HepG2 (cell line): Measurements from ENCODE around the gene NPAS2. TPM values are rescaled to one million over a fixed set of nuclear protein-coding genes. Genes with fewer than 3 reads are reported as not detected.

Source experiments
- ATAD3A ChIP-seq: sonication (generic); formaldehyde crosslinking; IDR thresholded peaks from 2 replicates; pipeline ENCODE4 v1.4.0; 2020; ENCODE audit warnings: missing genetic modification reagents
- ATF1 ChIP-seq: IDR thresholded peaks from 2 replicates; pipeline ENCODE4 v1.6.1; 2016; ENCODE audit warnings: mild to moderate bottlenecking, control low read depth
- BCL6 ChIP-seq: IDR thresholded peaks from 2 replicates; pipeline ENCODE4 v1.6.1; 2016; ENCODE audit warnings: missing genetic modification reagents, missing compliant biosample characterization
- HNRNPK ChIP-seq: fragments of 200-400 bp; formaldehyde crosslinking; IDR thresholded peaks from 2 replicates; pipeline ENCODE4 v1.6.1; 2018; ENCODE audit warnings: low read length, low read depth, moderate library complexity, mild to moderate bottlenecking; ENCODE audit not compliant: poor library complexity, severe bottlenecking
- KDM5A ChIP-seq: fragments of 200-600 bp; sonication (generic); IDR thresholded peaks from 2 replicates; pipeline ENCODE4 v1.7.0; 2018; ENCODE audit warnings: antibody characterized with exemption, mild to moderate bottlenecking, low read length, borderline replicate concordance
- KMT2B ChIP-seq: IDR thresholded peaks from 2 replicates; pipeline ENCODE4 v1.6.1; 2016; ENCODE audit warnings: missing genetic modification reagents, missing compliant biosample characterization
- MED1 ChIP-seq: sonication (generic); formaldehyde crosslinking; IDR thresholded peaks from 2 replicates; pipeline ENCODE4 v1.4.0; 2020; ENCODE audit warnings: missing genetic modification reagents
- NFE2 ChIP-seq: sonication (generic); formaldehyde crosslinking; IDR thresholded peaks from 2 replicates; pipeline ENCODE4 v1.4.0; 2020; ENCODE audit warnings: missing genetic modification reagents
- NFE2L1 ChIP-seq: sonication (generic); formaldehyde crosslinking; IDR thresholded peaks from 2 replicates; pipeline ENCODE4 v1.4.0; 2020; ENCODE audit warnings: missing genetic modification reagents, mild to moderate bottlenecking, borderline replicate concordance
- NR3C1 ChIP-seq: sonication (generic); formaldehyde crosslinking; IDR thresholded peaks from 2 replicates; pipeline ENCODE4 v1.4.0; 2020; ENCODE audit warnings: missing genetic modification reagents
- NRL ChIP-seq: sonication (generic); formaldehyde crosslinking; IDR thresholded peaks from 2 replicates; pipeline ENCODE4 v1.5.0; 2020; ENCODE audit warnings: missing genetic modification reagents, mild to moderate bottlenecking, moderate library complexity, borderline replicate concordance
- PCBP1 ChIP-seq: fragments of 200-400 bp; formaldehyde crosslinking; IDR thresholded peaks from 2 replicates; pipeline ENCODE4 v1.6.1; 2017; ENCODE audit warnings: mild to moderate bottlenecking, low read depth, low read length, borderline replicate concordance
- PHB2 ChIP-seq: fragments of 450-650 bp; IDR thresholded peaks from 2 replicates; pipeline ENCODE4 v1.6.1; 2018; ENCODE audit not compliant: partially characterized antibody
- RARG ChIP-seq: sonication (generic); formaldehyde crosslinking; IDR thresholded peaks from 2 replicates; pipeline ENCODE4 v1.4.0; 2020; ENCODE audit warnings: low read depth, mild to moderate bottlenecking, missing genetic modification reagents
- RFX3 ChIP-seq: IDR thresholded peaks from 2 replicates; pipeline ENCODE4 v1.6.1; 2016; ENCODE audit warnings: missing biosample characterization, missing genetic modification reagents
- SMAD9 ChIP-seq: sonication (generic); formaldehyde crosslinking; IDR thresholded peaks from 2 replicates; pipeline ENCODE4 v1.5.1; 2020; ENCODE audit warnings: mild to moderate bottlenecking, missing genetic modification reagents
- SP2 ChIP-seq: sonication (generic); formaldehyde crosslinking; IDR thresholded peaks from 2 replicates; pipeline ENCODE4 v1.5.1; 2020; ENCODE audit warnings: mild to moderate bottlenecking, missing genetic modification reagents
- YEATS2 ChIP-seq: sonication (generic); formaldehyde crosslinking; IDR thresholded peaks from 2 replicates; pipeline ENCODE4 v1.4.0; 2020; ENCODE audit warnings: missing genetic modification reagents, borderline replicate concordance
- ZC3H13 ChIP-seq: sonication (generic); formaldehyde crosslinking; IDR thresholded peaks from 2 replicates; pipeline ENCODE4 v1.8.1; 2023; ENCODE audit warnings: mild to moderate bottlenecking, missing genetic modification reagents, moderate library complexity
- ZFP36L2 ChIP-seq: sonication (generic); formaldehyde crosslinking; IDR thresholded peaks from 2 replicates; pipeline ENCODE4 v1.4.0; 2020; ENCODE audit warnings: missing genetic modification reagents
- ZNF260 ChIP-seq: sonication (generic); formaldehyde crosslinking; IDR thresholded peaks from 2 replicates; pipeline ENCODE4 v1.4.0; 2020; ENCODE audit warnings: missing genetic modification reagents, low read depth, mild to moderate bottlenecking, borderline replicate concordance
- ZNF274 ChIP-seq: sonication (generic); formaldehyde crosslinking; IDR thresholded peaks from 2 replicates; pipeline ENCODE4 v1.5.1; 2020; ENCODE audit warnings: mild to moderate bottlenecking, missing genetic modification reagents
- ZNF3 ChIP-seq: IDR thresholded peaks from 2 replicates; pipeline ENCODE4 v1.7.0; 2017; ENCODE audit warnings: inconsistent platforms
- ZNF775 ChIP-seq: sonication (generic); formaldehyde crosslinking; IDR thresholded peaks from 2 replicates; pipeline ENCODE4 v1.4.0; 2020; ENCODE audit warnings: missing genetic modification reagents, mild to moderate bottlenecking, moderate library complexity, borderline replicate concordance
- ZSCAN9 ChIP-seq: IDR thresholded peaks from 2 replicates; pipeline ENCODE4 v1.6.1; 2016; ENCODE audit warnings: borderline replicate concordance
- polyA plus RNA-seq, 8 experiments: library from polyadenylated mRNA; depleted of rRNA in 3 of 8; stranded (reverse) in 7 of 8; unstranded in 1 of 8; fragments of >200 nt; fragmentation: Illumina TruSeq in 4 of 8; extraction: Trizol in 4 of 8; gene quantifications; 2 replicates each; pipeline versions ENCODE4 v1.2.1 to v1.2.3, GENCODE V29; 2011 to 2016; ENCODE audit warnings: low read depth in 4 of 8, missing spikeins in 1 of 8, mixed read lengths in 1 of 8; ENCODE audit not compliant: insufficient read depth in 1 of 8
- total RNA-seq, 5 experiments: library from RNA; depleted of rRNA; stranded (reverse); fragments of >200 nt; fragmentation: Illumina TruSeq; extraction: Trizol; gene quantifications; 2 replicates each; pipeline ENCODE4 v1.2.3, GENCODE V29; 2016; ENCODE audit warnings: low read depth in 1 of 5
- TF ChIP-seq, protein P1 (sequence below): sonication (generic); formaldehyde crosslinking; IDR thresholded peaks from 2 replicates; pipeline ENCODE4 v1.4.0; 2020; ENCODE audit warnings: missing genetic modification reagents; ENCODE audit errors: not compliant biosample characterization

NPAS2 gene
- total and polyA plus RNA-seq, 2 of the 13 experiments (the other 11 are each of a cell fraction or from before 2014, with no cell fraction given) = 14.8 to 37.5 TPM

DNA sequence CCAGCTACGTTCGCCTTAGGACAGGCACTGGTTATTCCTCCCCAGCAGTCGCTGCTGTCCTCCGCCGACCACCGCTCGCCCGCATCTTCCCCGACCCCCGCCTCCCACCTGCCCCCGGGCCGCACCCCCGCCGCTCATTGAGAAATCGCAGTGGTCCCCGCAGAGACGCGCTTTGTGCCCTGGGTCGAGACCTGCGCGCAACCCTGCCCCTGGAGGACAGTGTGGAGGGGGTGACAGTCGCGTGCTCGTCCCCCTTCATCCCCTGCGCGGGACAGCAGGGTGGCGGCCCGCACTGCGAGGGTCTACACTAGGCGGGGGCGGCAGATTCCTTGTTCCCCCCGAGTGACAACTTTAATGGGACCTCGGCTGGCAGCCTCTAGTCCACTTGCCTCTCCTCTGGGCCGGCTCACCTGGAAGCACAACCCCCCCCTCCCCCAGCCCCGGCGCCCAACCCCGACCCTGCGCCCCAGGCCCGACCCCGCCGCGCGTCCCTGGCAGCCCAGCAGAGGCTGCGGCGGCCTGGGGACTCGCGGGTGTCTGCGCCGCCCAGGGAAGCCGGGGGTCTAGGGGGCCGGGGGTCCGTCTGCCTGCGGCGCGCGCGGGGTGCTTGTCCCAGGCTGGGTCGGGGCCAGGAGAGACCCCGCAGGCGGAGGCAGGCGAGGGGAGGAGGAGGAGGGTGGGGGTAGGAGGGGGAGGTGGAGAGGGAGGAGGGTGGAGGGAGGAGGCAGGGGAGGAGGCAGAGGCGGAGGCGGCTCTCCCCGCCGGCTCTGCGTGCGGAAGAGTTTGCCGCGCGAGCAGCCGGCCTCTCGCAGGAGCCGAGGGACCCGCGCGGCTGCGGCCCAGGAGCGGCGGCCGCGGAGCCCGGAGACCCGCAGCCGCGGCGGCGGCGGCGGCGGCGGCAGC lies at the start of gene NPAS2 (continued):
- peak; percentile 86; the same call in 1 of the 2 replicates for TF ChIP-seq PCBP1
- no peak for TF ChIP-seq ZSCAN9
- no peak for TF ChIP-seq ZFP36L2 (CRISPR knock-in tag)
- no peak for TF ChIP-seq NFE2 (CRISPR knock-in tag)
- TF ChIP-seq ZNF3 (CRISPR knock-in tag) = no peak
- TF ChIP-seq, protein P1, sequence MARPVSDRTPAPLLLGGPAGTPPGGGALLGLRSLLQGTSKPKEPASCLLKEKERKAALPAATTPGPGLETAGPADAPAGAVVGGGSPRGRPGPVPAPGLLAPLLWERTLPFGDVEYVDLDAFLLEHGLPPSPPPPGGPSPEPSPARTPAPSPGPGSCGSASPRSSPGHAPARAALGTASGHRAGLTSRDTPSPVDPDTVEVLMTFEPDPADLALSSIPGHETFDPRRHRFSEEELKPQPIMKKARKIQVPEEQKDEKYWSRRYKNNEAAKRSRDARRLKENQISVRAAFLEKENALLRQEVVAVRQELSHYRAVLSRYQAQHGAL (CRISPR knock-in tag) = no peak
- no peak for TF ChIP-seq MED1 (CRISPR knock-in tag)
- TF ChIP-seq ZNF274 = no peak; the same call in 1 of the 2 replicates
- TF ChIP-seq NRL (CRISPR knock-in tag) = no peak
- no peak for TF ChIP-seq SP2 (CRISPR knock-in tag)
- no peak for TF ChIP-seq ATF1 (CRISPR knock-in tag)
- no peak for TF ChIP-seq PHB2
- no peak for TF ChIP-seq RFX3 (CRISPR knock-in tag)
- TF ChIP-seq HNRNPK = peak; percentile 97
- TF ChIP-seq KMT2B (CRISPR knock-in tag) = no peak; the same call in 1 of the 2 replicates
- TF ChIP-seq BCL6 (CRISPR knock-in tag) = 0 out of 2 replicates have a peak, but pooled peaks have one; percentile 3
- no peak for TF ChIP-seq ZNF260 (CRISPR knock-in tag)
- no peak for TF ChIP-seq ATAD3A (CRISPR knock-in tag)
- no peak; the same call in 1 of the 2 replicates for TF ChIP-seq KDM5A
- no peak for TF ChIP-seq ZNF775 (CRISPR knock-in tag)
- TF ChIP-seq YEATS2 (CRISPR knock-in tag) = no peak
- TF ChIP-seq ZC3H13 = peak; percentile 12; the same call in 1 of the 2 replicates
- no peak for TF ChIP-seq NR3C1
- no peak for TF ChIP-seq NFE2L1 (CRISPR knock-in tag)
- TF ChIP-seq RARG = no peak
- no peak for TF ChIP-seq SMAD9 (CRISPR knock-in tag)
